Measurements from ENCODE around the gene LTBR. TPM values are rescaled to one million over a fixed set of nuclear protein-coding genes. Genes with fewer than 3 reads are reported as not detected.

LTBR gene
- total and polyA plus RNA-seq, 2 of the 4 experiments (the other 2 are of a cell fraction) = 19.7 to 62.5 TPM

DNA sequence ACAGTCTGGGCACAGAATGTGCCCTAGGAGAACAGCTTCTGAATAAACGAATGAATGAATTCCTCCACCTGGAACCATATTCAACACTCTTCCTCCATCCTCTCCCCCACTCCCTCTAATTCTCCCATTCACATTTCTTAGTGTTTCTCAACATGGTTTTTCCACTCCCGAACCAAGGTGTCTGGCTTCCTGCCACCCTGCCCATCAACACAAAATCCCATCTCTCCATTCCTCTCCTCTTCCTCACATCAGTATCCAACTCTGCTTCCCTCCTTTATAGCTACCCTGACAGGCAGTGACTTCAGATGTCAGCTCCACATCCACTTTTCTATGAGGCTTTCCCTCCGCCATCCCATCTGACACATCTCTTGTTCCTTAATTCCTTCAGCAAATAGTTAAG is 45.0 kb upstream of the LTBR start:
- H2AFZ ChIP-seq (replicated peaks; ENCODE audit: low read length, poor library complexity) = no peak overlapping the region
- peak overlapping the region; percentile 96 for H3K4me2 ChIP-seq (ENCODE audit: low read depth, low read length)
- TF ChIP-seq NFE2L2 (IDR thresholded peaks at IDR 0.05; ENCODE audit: low read depth, low read length) (no peak), MAFK (IDR thresholded peaks at IDR 0.05; ENCODE audit: low read depth, low read length) (no peak), CHD1 (IDR thresholded peaks at IDR 0.05; ENCODE audit: low read depth, low read length) (no peak), SMC3 (IDR thresholded peaks at IDR 0.05; ENCODE audit: low read depth, low read length) (no peak), FOS (IDR thresholded peaks at IDR 0.05; ENCODE audit: low read depth, low read length) (no peak), MAZ (IDR thresholded peaks at IDR 0.05; ENCODE audit: borderline replicate concordance, low read depth, low read length) (no peak), RCOR1 (IDR thresholded peaks at IDR 0.05; ENCODE audit: insufficient replicate concordance, low read length) (no peak), BHLHE40 (IDR thresholded peaks at IDR 0.05; ENCODE audit: low read depth, low read length) (no peak), MXI1 (IDR thresholded peaks at IDR 0.05; ENCODE audit: borderline replicate concordance, low read depth, low read length) (no peak), RFX5 (IDR thresholded peaks at IDR 0.05; ENCODE audit: low read depth, low read length) (no peak), CEBPB (IDR thresholded peaks at IDR 0.05; ENCODE audit: low read depth, low read length) (no peak), POLR2A (IDR thresholded peaks at IDR 0.05; ENCODE audit: low read depth, low read length) (no peak)
- TF ChIP-seq, protein P1, sequence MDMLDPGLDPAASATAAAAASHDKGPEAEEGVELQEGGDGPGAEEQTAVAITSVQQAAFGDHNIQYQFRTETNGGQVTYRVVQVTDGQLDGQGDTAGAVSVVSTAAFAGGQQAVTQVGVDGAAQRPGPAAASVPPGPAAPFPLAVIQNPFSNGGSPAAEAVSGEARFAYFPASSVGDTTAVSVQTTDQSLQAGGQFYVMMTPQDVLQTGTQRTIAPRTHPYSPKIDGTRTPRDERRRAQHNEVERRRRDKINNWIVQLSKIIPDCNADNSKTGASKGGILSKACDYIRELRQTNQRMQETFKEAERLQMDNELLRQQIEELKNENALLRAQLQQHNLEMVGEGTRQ (IDR thresholded peaks at IDR 0.05; ENCODE audit: low read depth, low read length) = no peak
- TF ChIP-seq, protein P2, sequence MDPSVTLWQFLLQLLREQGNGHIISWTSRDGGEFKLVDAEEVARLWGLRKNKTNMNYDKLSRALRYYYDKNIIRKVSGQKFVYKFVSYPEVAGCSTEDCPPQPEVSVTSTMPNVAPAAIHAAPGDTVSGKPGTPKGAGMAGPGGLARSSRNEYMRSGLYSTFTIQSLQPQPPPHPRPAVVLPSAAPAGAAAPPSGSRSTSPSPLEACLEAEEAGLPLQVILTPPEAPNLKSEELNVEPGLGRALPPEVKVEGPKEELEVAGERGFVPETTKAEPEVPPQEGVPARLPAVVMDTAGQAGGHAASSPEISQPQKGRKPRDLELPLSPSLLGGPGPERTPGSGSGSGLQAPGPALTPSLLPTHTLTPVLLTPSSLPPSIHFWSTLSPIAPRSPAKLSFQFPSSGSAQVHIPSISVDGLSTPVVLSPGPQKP (IDR thresholded peaks at IDR 0.05; ENCODE audit: borderline replicate concordance, low read depth, low read length) = no peak
- 66% methylated on average over 2 of the region's 3 CpGs; no CpG with 5 or more reads in 1 of the 2 experiments for WGBS, 2 experiments (ENCODE audit: extremely low coverage in 2 of 2, insufficient read length in 1 of 2)
- H3K79me1 ChIP-seq (ENCODE audit: low read depth in 1 of 2, low read length in 2 of 2) = peaks cover 10 to 77% of the 10 kb centered on the region in 2 experiments; a peak in 3 of 4 replicates
- H3K9me3 ChIP-seq (ENCODE audit: control insufficient read depth, insufficient read depth, low read length) = no peaks in the 10 kb centered on the region
- peak overlapping the region; percentile 26 for H3K4ac ChIP-seq (ENCODE audit: low read depth, low read length)
- peaks cover 23% of the 10 kb centered on the region; the same call in 1 of the 2 replicates for H3K36me3 ChIP-seq (ENCODE audit: control insufficient read depth, insufficient read depth, low read length)
- H4K8ac ChIP-seq (ENCODE audit: low read depth in 2 of 2, low read length in 2 of 2) = peak overlapping the region in 1 of 2 experiments; percentile 33; a peak in 1 of 4 replicates
- H3K18ac ChIP-seq (ENCODE audit: low read depth, low read length) = no peak overlapping the region; the same call in 1 of the 2 replicates
- peak overlapping the region; percentile 86 for H3K4me3 ChIP-seq (ENCODE audit: insufficient read depth, low read depth, low read length)
- H2BK5ac ChIP-seq (ENCODE audit: low read depth, low read length, poor library complexity, severe bottlenecking) = peak overlapping the region; percentile 98
- BruUV-seq (replicated peaks) = no TSS peak
- H3K56ac ChIP-seq (ENCODE audit: extremely low read depth, insufficient read depth, low read length) = no peak overlapping the region
- peak overlapping the region; percentile 99 for H3K9ac ChIP-seq (ENCODE audit: low read depth, low read length)
- H3K14ac ChIP-seq (replicated peaks; ENCODE audit: low read depth, low read length) = peak overlapping the region; percentile 41
- peak overlapping the region; percentile 3; the same call in 1 of the 2 replicates for H4K91ac ChIP-seq (ENCODE audit: insufficient read depth, low read depth, low read length)
- peak overlapping the region; percentile 21; the same call in 1 of the 2 replicates for H2AK5ac ChIP-seq (ENCODE audit: low read depth, low read length)
- H2BK120ac ChIP-seq (ENCODE audit: low read depth, low read length) = peak overlapping the region; percentile 30; the same call in 1 of the 2 replicates
- DNase-seq (no peak), ATAC-seq (ENCODE audit: low read depth) (no peak)
- peak overlapping the region; percentile 98; the same call in 1 of the 2 replicates for H3K27ac ChIP-seq (ENCODE audit: insufficient read depth, low read length)
- intact Hi-C loops (cut with micrococcal nuclease) (no loop called here), dilution Hi-C loops (cut with HindIII; ENCODE audit: low sequenced_read_pairs, unreplicated experiment) (no loop called here), in situ Hi-C loops (cut with MboI; ENCODE audit: low sequenced_read_pairs) (loop anchor here (5.0 to 10.0 kb wide), 2 partner anchors 33 to 206 kb away; no protein-coding TSS in a partner anchor)
- ChIA-PET CTCF (no interaction called here), POLR2A (ENCODE audit: unreplicated experiment) (interaction anchor here (0.8 to 1.2 kb wide), 2 partner anchors 45 to 195 kb away, joined by 3 to 4 read pairs; partner anchors contain the start of gene LTBR)
- no peak overlapping the region for H4K5ac ChIP-seq (ENCODE audit: low read depth, low read length)
- peaks cover 70% of the 10 kb centered on the region for H4K20me1 ChIP-seq (ENCODE audit: insufficient read depth, low read length)
- H2BK15ac ChIP-seq (ENCODE audit: low read depth, low read length) = no peak overlapping the region
- no peaks in the 10 kb centered on the region for H3K27me3 ChIP-seq (ENCODE audit: control insufficient read depth, insufficient read depth, low read length)
- H2BK20ac ChIP-seq (ENCODE audit: low read depth, low read length) = 0 out of 2 replicates have a peak overlapping the region, but pooled peaks have one; percentile 2
- H3K4me1 ChIP-seq (ENCODE audit: control insufficient read depth, insufficient read depth, low read length) = peaks cover 54% of the 10 kb centered on the region
- no peak overlapping the region for H2AK9ac ChIP-seq (replicated peaks; ENCODE audit: low read depth, low read length, poor library complexity)
- H3K23ac ChIP-seq (ENCODE audit: low read depth, low read length) = peak overlapping the region; percentile 40
- H3K9me1 ChIP-seq (ENCODE audit: insufficient read depth, low read length) = peaks cover 34% of the 10 kb centered on the region
